ENCODE data around the gene EPHA6.
"Not testable (repeated sequence)": the region's sequence is repeated elsewhere in the genome, so short reads cannot be mapped to it uniquely, and the experiment has no call there.

Gene EPHA6

GRCh38 chr3:97197083-97197482 lies 382.7 kb downstream of the EPHA6 start:
- no peak for FAIRE-seq

- FAIRE-seq = no peak
Measured at GRCh38 chr3:97197830-97198229, 383.4 kb downstream of the EPHA6 start.

GRCh38 chr3:97200387-97200786 lies 386.0 kb downstream of the EPHA6 start:
- no peak for FAIRE-seq

- FAIRE-seq = no peak
Measured at GRCh38 chr3:97201814-97202213, 387.4 kb downstream of the EPHA6 start.

GRCh38 chr3:97228966-97229365 lies 414.6 kb downstream of the EPHA6 start:
- no peak for FAIRE-seq

- FAIRE-seq = no peak
Measured at GRCh38 chr3:97230486-97230885, 416.1 kb downstream of the EPHA6 start.

GRCh38 chr3:97232393-97233034 lies 418.1 kb downstream of the EPHA6 start:
- no peak for FAIRE-seq

GRCh38 chr3:97235179-97235578 lies 420.8 kb downstream of the EPHA6 start:
- no peak for FAIRE-seq

GRCh38 chr3:97235611-97236315 lies 421.4 kb downstream of the EPHA6 start:
- FAIRE-seq = no peak

- no peak for FAIRE-seq
Measured at GRCh38 chr3:97241417-97241816, 427.0 kb downstream of the EPHA6 start.

GRCh38 chr3:97245201-97245910 lies 431.0 kb downstream of the EPHA6 start:
- no peak for FAIRE-seq

- FAIRE-seq = no peak
Measured at GRCh38 chr3:97256060-97256459, 441.7 kb downstream of the EPHA6 start.

- no peak for FAIRE-seq
Measured at GRCh38 chr3:97257942-97258697, 443.7 kb downstream of the EPHA6 start.

GRCh38 chr3:97259263-97259662 lies 444.9 kb downstream of the EPHA6 start:
- no peak for FAIRE-seq

GRCh38 chr3:97264180-97264579 lies 449.8 kb downstream of the EPHA6 start:
- FAIRE-seq = no peak

- no peak for FAIRE-seq
Measured at GRCh38 chr3:97265237-97266005, 451.0 kb downstream of the EPHA6 start.

GRCh38 chr3:97269202-97269601 lies 454.8 kb downstream of the EPHA6 start:
- no peak for FAIRE-seq

GRCh38 chr3:97276879-97277550 lies 462.6 kb downstream of the EPHA6 start:
- not testable (repeated sequence) for FAIRE-seq

- no peak for FAIRE-seq
Measured at GRCh38 chr3:97277708-97278107, 463.3 kb downstream of the EPHA6 start.

- no peak for FAIRE-seq
Measured at GRCh38 chr3:97278506-97278905, 464.1 kb downstream of the EPHA6 start.

GRCh38 chr3:97291901-97292300 lies 477.5 kb downstream of the EPHA6 start:
- FAIRE-seq = no peak

- no peak for FAIRE-seq
Measured at GRCh38 chr3:97293596-97294131, 479.3 kb downstream of the EPHA6 start.

Data from G401.6 (cell line).